Measurements from ENCODE around the gene GRIA1. TPM values are rescaled to one million over a fixed set of nuclear protein-coding genes. Genes with fewer than 3 reads are reported as not detected.

Gene GRIA1
- total and polyA plus RNA-seq, 10 of the 15 experiments (the other 5 are each of a cell fraction or from before 2014, with no cell fraction given): 0.04 to 0.18 (median 0.04) TPM; not detected in 7

- CTCF ChIA-PET: interaction anchor here (1.5 kb wide), 1 partner anchor 134 kb away, joined by 4 read pairs; no protein-coding TSS in a partner anchor
- no TSS peak for BruUV-seq (replicated peaks)
Observed at GRCh38 chr5:153629027-153629895, 138.8 kb downstream of the GRIA1 start.

More at GRCh38 chr5:153629027-153629895, 138.8 kb downstream of the GRIA1 start:
- no peak overlapping the region for H3K27ac ChIP-seq (ENCODE audit: control insufficient read depth, insufficient read depth)
- no peaks in the 10 kb centered on the region for H3K9me3 ChIP-seq (replicated peaks; ENCODE audit: control insufficient read depth, insufficient read depth, low read length)
- no peak overlapping the region for H3K9ac ChIP-seq (ENCODE audit: control insufficient read depth, insufficient read depth, low read length)
- H3K4me1 ChIP-seq (ENCODE audit: control insufficient read depth, insufficient read depth, low read length): no peaks in the 10 kb centered on the region
- ChIA-PET SMC1A (ENCODE audit: uncharacterized antibody, unreplicated experiment) (no interaction called here), RAD21 (ENCODE audit: unreplicated experiment) (no interaction called here), POLR2A (no interaction called here)
- no peaks in the 10 kb centered on the region for H3K79me2 ChIP-seq (ENCODE audit: control insufficient read depth, insufficient read depth, low read length)
- no peak overlapping the region for H3K4me2 ChIP-seq (ENCODE audit: control insufficient read depth, insufficient read depth)
- in situ Hi-C loops (cut with MboI): no loop called here
- FAIRE-seq (no peak), DNase-seq (ENCODE audit: low read depth, low spot score) (no peak), ATAC-seq (no peak)
- whole genome bisulfite sequencing (ENCODE audit: insufficient coverage, insufficient replicate concordance, low lambda C conversion rate, missing lambda C conversion rate): 47% methylated on average over 9 of the region's 9 CpGs
- H3K36me3 ChIP-seq (ENCODE audit: control insufficient read depth in 2 of 2, insufficient read depth in 2 of 2, low read length in 1 of 2): no peaks in the 10 kb centered on the region
- H2AFZ ChIP-seq (ENCODE audit: control insufficient read depth, low read depth, low read length): no peak overlapping the region
- TF ChIP-seq CEBPB (IDR thresholded peaks at IDR 0.05; ENCODE audit: borderline replicate concordance in 1 of 2, low read depth in 2 of 2, low read length in 2 of 2) (no peak), IRF5 (IDR thresholded peaks at IDR 0.05; ENCODE audit: borderline replicate concordance) (no peak), NR2F1 (conservative IDR thresholded peaks at IDR 0.05) (no peak), SIX5 (IDR thresholded peaks at IDR 0.05; ENCODE audit: low read depth, low read length, severe bottlenecking) (no peak), YBX1 (IDR thresholded peaks at IDR 0.05) (no peak), HDAC2 (IDR thresholded peaks at IDR 0.05) (no peak), JUND (IDR thresholded peaks at IDR 0.05; ENCODE audit: low read depth, low read length) (no peak)
- TF ChIP-seq, protein P1, sequence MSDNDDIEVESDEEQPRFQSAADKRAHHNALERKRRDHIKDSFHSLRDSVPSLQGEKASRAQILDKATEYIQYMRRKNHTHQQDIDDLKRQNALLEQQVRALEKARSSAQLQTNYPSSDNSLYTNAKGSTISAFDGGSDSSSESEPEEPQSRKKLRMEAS (IDR thresholded peaks at IDR 0.05; ENCODE audit: low read depth, low read length): no peak
- TF ChIP-seq, protein P2, sequence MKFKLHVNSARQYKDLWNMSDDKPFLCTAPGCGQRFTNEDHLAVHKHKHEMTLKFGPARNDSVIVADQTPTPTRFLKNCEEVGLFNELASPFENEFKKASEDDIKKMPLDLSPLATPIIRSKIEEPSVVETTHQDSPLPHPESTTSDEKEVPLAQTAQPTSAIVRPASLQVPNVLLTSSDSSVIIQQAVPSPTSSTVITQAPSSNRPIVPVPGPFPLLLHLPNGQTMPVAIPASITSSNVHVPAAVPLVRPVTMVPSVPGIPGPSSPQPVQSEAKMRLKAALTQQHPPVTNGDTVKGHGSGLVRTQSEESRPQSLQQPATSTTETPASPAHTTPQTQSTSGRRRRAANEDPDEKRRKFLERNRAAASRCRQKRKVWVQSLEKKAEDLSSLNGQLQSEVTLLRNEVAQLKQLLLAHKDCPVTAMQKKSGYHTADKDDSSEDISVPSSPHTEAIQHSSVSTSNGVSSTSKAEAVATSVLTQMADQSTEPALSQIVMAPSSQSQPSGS (IDR thresholded peaks at IDR 0.05; ENCODE audit: low read length): no peak
- TF ChIP-seq, protein P3, sequence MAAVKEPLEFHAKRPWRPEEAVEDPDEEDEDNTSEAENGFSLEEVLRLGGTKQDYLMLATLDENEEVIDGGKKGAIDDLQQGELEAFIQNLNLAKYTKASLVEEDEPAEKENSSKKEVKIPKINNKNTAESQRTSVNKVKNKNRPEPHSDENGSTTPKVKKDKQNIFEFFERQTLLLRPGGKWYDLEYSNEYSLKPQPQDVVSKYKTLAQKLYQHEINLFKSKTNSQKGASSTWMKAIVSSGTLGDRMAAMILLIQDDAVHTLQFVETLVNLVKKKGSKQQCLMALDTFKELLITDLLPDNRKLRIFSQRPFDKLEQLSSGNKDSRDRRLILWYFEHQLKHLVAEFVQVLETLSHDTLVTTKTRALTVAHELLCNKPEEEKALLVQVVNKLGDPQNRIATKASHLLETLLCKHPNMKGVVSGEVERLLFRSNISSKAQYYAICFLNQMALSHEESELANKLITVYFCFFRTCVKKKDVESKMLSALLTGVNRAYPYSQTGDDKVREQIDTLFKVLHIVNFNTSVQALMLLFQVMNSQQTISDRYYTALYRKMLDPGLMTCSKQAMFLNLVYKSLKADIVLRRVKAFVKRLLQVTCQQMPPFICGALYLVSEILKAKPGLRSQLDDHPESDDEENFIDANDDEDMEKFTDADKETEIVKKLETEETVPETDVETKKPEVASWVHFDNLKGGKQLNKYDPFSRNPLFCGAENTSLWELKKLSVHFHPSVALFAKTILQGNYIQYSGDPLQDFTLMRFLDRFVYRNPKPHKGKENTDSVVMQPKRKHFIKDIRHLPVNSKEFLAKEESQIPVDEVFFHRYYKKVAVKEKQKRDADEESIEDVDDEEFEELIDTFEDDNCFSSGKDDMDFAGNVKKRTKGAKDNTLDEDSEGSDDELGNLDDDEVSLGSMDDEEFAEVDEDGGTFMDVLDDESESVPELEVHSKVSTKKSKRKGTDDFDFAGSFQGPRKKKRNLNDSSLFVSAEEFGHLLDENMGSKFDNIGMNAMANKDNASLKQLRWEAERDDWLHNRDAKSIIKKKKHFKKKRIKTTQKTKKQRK (IDR thresholded peaks at IDR 0.05; ENCODE audit: low read depth, low read length): no peak
- no peaks in the 10 kb centered on the region for H3K27me3 ChIP-seq (replicated peaks in 1 of 2; ENCODE audit: control insufficient read depth in 2 of 2, insufficient read depth in 2 of 2, low read length in 1 of 2)
- H3K4me3 ChIP-seq: no peak overlapping the region
- intact Hi-C loops (cut with micrococcal nuclease; ENCODE audit: unreplicated experiment): no loop called here
- H4K20me1 ChIP-seq (ENCODE audit: control insufficient read depth, insufficient read depth): no peaks in the 10 kb centered on the region; the same call in 1 of the 2 replicates

Measured in GM12878 (cell line).